BLaER1 treated with 17β-estradiol and CSF1 and Interleukin-3, amounts not matched to agents 10 nM and 100 nM (cell line): Measurements from ENCODE around the gene FTO.

ENCODE experiments used
- H3K27ac ChIP-seq, 11 experiments: shearing (Covaris generic); formaldehyde crosslinking; 2 replicates each; pipeline ENCODE4 v1.8.1; 2022
- H3K27me3 ChIP-seq, 11 experiments: shearing (Covaris generic); formaldehyde crosslinking; 2 replicates each; pipeline ENCODE4 v1.8.1; 2022
- H3K36me3 ChIP-seq, 11 experiments: shearing (Covaris generic); formaldehyde crosslinking; 2 replicates each; pipeline ENCODE4 v1.8.1; 2022
- H3K4me1 ChIP-seq, 10 experiments: shearing (Covaris generic); formaldehyde crosslinking; 2 replicates each; pipeline ENCODE4 v1.8.1; 2022
- H3K4me2 ChIP-seq, 11 experiments: shearing (Covaris generic); formaldehyde crosslinking; 2 replicates each; pipeline ENCODE4 v1.8.1; 2022
- H3K4me3 ChIP-seq, 10 experiments: shearing (Covaris generic); formaldehyde crosslinking; 2 replicates each; pipeline ENCODE4 v1.8.1; 2022
- H3K9ac ChIP-seq, 11 experiments: shearing (Covaris generic); formaldehyde crosslinking; 2 replicates each; pipeline ENCODE4 v1.8.1; 2022
- H3K9me3 ChIP-seq, 11 experiments: shearing (Covaris generic); formaldehyde crosslinking; replicated peaks in 1 of 11; 2 replicates each; pipeline ENCODE4 v1.8.1; 2022
- H4K20me1 ChIP-seq, 11 experiments: shearing (Covaris generic); formaldehyde crosslinking; 2 replicates each; pipeline ENCODE4 v1.8.1; 2022
- Cebpa-rat ChIP-seq, 11 experiments: shearing (Covaris generic); IDR thresholded peaks; 2 replicates each; pipeline ENCODE4 v1.8.1; 2022

FTO gene

DNA sequence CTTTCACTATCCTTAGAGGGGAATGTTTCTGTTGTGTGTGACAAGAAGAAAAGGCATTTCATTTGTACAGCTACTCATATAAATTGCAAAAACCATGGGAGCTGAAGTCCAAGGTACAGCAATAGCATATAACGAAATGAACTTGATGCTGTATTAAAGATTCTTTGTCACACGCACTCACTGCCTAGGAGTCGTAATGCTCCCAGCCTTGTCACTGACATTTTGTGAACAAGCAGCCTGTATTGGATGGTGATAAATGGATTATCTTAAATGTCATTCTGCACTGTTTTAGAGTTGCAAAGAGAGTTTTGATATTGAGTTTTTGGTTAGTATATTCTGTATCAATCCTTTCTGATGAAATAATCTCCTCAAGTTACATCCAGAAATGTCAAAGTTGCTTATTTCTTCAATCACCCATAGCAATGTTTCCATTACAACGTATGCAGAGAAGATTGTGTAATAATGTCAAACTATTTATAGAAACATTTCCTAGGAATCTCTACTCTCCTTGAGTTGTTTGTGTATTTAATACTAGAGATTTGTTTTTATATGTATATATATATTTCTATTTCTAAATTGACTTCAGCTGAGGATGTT lies 270.6 kb downstream of the FTO start:
- Histone ChIP-seq H3K27ac (no peak overlapping the region), H3K36me3 (no peaks in the 10 kb centered on the region), H3K4me3 (no peak overlapping the region), H3K9me3 (no peaks in the 10 kb centered on the region), H4K20me1 (no peaks in the 10 kb centered on the region), H3K27me3 (no peaks in the 10 kb centered on the region), H3K4me2 (no peak overlapping the region), H3K4me1 (no peaks in the 10 kb centered on the region), H3K9ac (no peak overlapping the region)
- no peak for TF ChIP-seq Cebpa-rat (IDR thresholded peaks at IDR 0.05)

DNA sequence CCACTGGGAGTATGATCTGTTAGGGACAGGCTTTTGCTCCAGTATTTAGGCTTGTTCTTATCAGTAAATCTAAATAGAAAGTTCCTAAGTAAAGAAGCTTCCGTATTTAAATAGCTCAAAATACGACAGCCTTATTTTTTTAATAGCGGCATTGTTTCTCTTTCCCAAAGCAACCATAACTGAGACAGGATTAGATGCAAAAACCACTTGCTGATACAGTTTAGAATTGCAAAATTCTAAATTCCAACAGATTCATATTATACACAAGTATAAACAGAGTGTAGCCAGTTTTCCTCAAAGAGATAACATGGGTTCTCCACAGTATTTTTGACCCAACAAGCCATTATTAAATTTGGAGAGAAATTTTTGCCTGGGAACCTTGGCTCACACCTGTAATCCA lies 276.7 kb downstream of the FTO start:
- Histone ChIP-seq H3K27me3 (no peaks in the 10 kb centered on the region), H4K20me1 (no peaks in the 10 kb centered on the region), H3K27ac (no peak overlapping the region), H3K4me3 (no peak overlapping the region), H3K36me3 (peaks cover 0 to 7% (median 0%) of the 10 kb centered on the region in 11 experiments; a peak in 2 of 22 replicates), H3K9me3 (no peaks in the 10 kb centered on the region), H3K4me2 (no peak overlapping the region), H3K4me1 (no peaks in the 10 kb centered on the region), H3K9ac (no peak overlapping the region)
- no peak for TF ChIP-seq Cebpa-rat (IDR thresholded peaks at IDR 0.05)

DNA sequence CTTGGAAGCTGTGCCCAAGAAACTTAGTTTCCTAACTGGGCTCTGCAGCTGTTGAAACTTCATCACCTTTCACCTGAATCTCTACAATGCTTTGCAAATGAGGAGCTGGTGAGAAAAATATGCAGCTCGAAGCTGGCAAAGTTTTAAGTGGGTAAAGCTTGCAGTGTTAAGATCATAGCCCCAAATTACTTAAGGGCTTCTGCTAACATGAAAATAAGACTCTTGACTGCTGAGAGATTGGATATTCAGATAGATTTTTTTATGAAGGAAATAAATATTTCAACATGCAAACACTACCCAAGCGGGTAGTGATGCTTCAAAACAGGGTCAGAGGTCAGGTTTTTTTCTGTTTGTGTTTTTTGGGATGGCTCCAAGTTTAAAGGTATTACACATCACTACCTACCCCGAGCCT lies 278.7 kb downstream of the FTO start:
- peaks cover 0 to 11% (median 0%) of the 10 kb centered on the region in 11 experiments; a peak in 2 of 22 replicates for H3K36me3 ChIP-seq
- no peak overlapping the region for H3K27ac ChIP-seq

DNA sequence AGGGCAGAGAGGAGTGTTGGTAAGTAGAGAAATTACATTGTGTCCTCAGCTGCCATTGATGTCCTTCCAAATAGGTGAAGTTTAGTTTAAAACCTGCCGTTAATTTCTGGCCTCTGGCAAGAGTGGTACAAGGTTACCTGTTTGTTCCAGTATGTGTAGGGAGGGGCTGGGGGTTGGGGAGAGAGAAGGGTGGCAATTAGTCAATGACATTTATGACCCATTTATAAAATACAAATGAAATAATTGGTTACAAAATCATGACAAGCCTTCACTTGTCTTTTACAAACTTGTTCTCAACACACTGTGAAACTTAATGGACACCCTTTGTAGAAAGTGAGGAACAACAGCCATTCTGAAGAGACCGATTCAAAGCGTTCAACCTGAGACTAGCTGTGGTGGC lies 281.0 kb downstream of the FTO start:
- Histone ChIP-seq H3K9ac (no peak overlapping the region), H3K27me3 (no peaks in the 10 kb centered on the region), H3K4me3 (no peak overlapping the region), H4K20me1 (no peaks in the 10 kb centered on the region), H3K36me3 (peaks cover 0 to 11% (median 0%) of the 10 kb centered on the region in 11 experiments; a peak in 2 of 22 replicates), H3K9me3 (no peaks in the 10 kb centered on the region), H3K27ac (no peak overlapping the region), H3K4me1 (no peaks in the 10 kb centered on the region), H3K4me2 (no peak overlapping the region)
- TF ChIP-seq Cebpa-rat (IDR thresholded peaks at IDR 0.05), result no peak

More for the DNA sequence above, 278.7 kb downstream of the FTO start:
- Histone ChIP-seq H3K4me1 (no peaks in the 10 kb centered on the region), H4K20me1 (no peaks in the 10 kb centered on the region), H3K9me3 (no peaks in the 10 kb centered on the region), H3K9ac (no peak overlapping the region), H3K4me3 (no peak overlapping the region), H3K27me3 (no peaks in the 10 kb centered on the region), H3K4me2 (no peak overlapping the region)
- TF ChIP-seq Cebpa-rat (IDR thresholded peaks at IDR 0.05), result no peak

DNA sequence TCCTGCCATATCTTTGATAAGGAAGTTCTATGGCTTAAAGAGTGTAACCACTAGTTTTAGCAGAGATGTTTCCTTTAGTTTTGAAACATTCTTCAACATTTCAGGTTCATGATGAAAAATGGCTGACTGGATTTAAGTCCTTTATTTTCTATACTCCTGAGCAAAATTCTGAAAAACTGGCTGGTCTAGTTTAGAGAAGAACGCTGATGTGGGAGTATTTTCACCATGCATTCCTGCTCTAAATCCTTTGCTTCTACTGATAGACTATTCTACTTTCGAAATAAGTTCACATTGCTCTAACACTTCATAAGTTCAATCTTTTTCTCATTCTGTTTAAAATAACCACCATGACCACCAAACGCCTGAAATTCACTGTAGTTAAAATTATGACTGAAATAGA lies 281.9 kb downstream of the FTO start:
- no peaks in the 10 kb centered on the region for H3K9me3 ChIP-seq
- no peak for TF ChIP-seq Cebpa-rat (IDR thresholded peaks at IDR 0.05)
- H3K36me3 ChIP-seq, result peaks cover 0 to 10% (median 0%) of the 10 kb centered on the region in 11 experiments; a peak in 2 of 22 replicates
- H4K20me1 ChIP-seq, result no peaks in the 10 kb centered on the region
- no peak overlapping the region for H3K4me3 ChIP-seq
- H3K4me2 ChIP-seq, result no peak overlapping the region
- H3K27me3 ChIP-seq, result no peaks in the 10 kb centered on the region
- H3K9ac ChIP-seq, result no peak overlapping the region
- H3K27ac ChIP-seq, result no peak overlapping the region
- no peaks in the 10 kb centered on the region for H3K4me1 ChIP-seq

DNA sequence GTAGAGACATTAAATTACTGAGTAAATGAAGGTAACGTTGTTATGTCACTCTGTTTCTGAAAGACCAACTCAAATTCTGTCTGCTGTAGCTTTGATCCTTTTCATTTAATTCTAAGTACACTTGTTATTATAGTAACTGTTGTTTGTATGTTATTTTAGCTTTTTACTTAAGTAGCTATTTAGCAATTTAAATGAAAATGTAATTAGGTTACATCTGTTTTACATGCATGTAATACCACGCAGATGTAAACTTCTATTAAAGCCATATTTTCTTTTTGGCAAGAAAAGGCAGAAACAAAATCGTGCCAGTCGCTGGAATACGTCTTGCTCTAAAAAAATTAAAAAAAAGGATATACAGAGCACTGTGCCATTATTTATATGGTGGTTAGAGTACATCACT lies 282.8 kb downstream of the FTO start:
- Histone ChIP-seq H3K27me3 (no peaks in the 10 kb centered on the region), H3K4me3 (no peak overlapping the region), H3K9me3 (no peaks in the 10 kb centered on the region), H3K36me3 (peaks cover 0 to 4% (median 0%) of the 10 kb centered on the region in 11 experiments; a peak in 1 of 22 replicates), H3K4me1 (peaks cover 1 to 9% (median 5%) of the 10 kb centered on the region in 10 experiments; a peak in 14 of 20 replicates), H3K9ac (no peak overlapping the region), H3K27ac (no peak overlapping the region), H3K4me2 (no peak overlapping the region), H4K20me1 (no peaks in the 10 kb centered on the region)
- no peak for TF ChIP-seq Cebpa-rat (IDR thresholded peaks at IDR 0.05)

DNA sequence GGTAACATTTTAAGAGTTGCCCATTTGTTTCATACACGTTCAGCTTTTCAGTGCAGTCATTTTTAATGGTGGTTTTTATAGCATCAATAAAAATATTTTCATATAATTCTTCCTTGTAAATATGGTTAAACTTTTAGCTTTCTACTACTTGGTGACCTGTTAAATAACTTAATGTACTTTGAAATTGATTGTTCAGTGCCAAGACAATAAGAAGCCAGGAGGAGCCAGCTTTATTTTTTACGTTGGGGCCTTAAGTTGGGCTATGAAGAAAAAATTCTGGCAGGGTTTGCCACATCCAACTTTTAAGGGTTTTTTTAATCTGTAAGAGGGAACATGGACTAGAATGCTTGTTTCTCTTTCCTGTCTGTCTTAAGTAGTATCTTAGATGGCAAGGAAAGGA lies 284.2 kb downstream of the FTO start:
- TF ChIP-seq Cebpa-rat (IDR thresholded peaks at IDR 0.05), result no peak
- H3K9ac ChIP-seq, result no peak overlapping the region
- H3K9me3 ChIP-seq, result no peaks in the 10 kb centered on the region
- no peaks in the 10 kb centered on the region for H4K20me1 ChIP-seq
- peaks cover 5 to 13% (median 10%) of the 10 kb centered on the region in 10 experiments; a peak in 14 of 20 replicates for H3K4me1 ChIP-seq
- peaks cover 0 to 4% (median 0%) of the 10 kb centered on the region in 11 experiments; a peak in 1 of 22 replicates for H3K36me3 ChIP-seq
- H3K27me3 ChIP-seq, result no peaks in the 10 kb centered on the region
- no peak overlapping the region for H3K27ac ChIP-seq
- H3K4me2 ChIP-seq, result no peak overlapping the region
- no peak overlapping the region for H3K4me3 ChIP-seq

DNA sequence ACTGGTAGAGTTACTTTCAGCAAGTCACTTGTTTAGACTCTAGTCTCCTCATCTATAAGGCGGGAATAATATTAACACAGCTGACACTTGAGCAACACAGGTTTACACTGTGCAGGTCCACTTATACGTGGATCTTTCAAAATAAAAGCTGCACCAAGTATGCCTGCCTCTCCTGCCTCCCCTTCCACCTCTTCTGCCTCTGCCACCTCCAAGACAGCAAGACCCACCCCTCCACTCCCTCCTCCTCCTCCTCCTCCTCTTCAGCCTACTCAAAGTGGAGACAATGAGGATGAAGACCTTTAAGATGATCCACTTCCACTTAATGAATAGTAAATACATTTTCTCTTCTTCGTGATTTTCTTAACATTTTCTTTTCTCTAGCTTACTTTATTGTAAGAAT lies 285.6 kb downstream of the FTO start:
- no peak for TF ChIP-seq Cebpa-rat (IDR thresholded peaks at IDR 0.05)
- Histone ChIP-seq H3K27ac (no peak overlapping the region), H3K27me3 (no peaks in the 10 kb centered on the region), H3K9ac (no peak overlapping the region), H3K4me2 (no peak overlapping the region), H3K4me3 (no peak overlapping the region), H4K20me1 (no peaks in the 10 kb centered on the region), H3K4me1 (peaks cover 5 to 13% (median 10%) of the 10 kb centered on the region in 10 experiments; a peak in 14 of 20 replicates), H3K9me3 (no peaks in the 10 kb centered on the region), H3K36me3 (peaks cover 0 to 5% (median 0%) of the 10 kb centered on the region in 11 experiments; a peak in 1 of 22 replicates)

DNA sequence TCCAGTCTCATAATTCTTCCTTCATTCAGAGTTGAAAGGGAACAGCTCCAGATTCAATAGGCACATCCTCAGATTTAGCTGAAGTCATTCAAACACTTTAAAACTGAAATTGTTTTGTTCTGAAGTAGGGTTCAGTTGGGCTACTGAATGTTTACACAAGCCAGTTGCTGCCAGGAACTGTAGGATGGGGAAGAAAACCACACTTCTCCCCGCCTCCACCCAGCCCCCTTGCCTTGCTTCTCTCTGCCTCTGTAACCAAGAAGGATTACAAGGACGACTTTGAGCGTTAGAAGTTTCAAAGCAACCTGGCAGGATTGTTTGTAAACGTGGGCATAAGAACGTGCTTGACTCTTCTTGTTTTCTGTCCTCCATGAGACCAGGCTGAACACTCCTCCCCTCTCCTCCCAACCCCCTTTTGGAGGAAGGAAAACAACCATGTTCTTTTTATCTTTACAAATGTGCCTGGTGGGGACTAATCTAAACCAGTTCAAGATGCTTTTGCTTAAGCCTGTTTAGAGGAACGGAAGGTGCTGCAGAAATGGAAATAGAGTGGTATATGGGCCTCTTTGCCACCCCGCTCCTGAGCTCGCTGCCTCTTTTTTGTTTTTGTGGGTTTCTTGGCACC lies 287.9 kb downstream of the FTO start:
- TF ChIP-seq Cebpa-rat (IDR thresholded peaks at IDR 0.05), result no peak
- no peaks in the 10 kb centered on the region for H3K27me3 ChIP-seq
- peaks cover 0 to 8% (median 0%) of the 10 kb centered on the region in 11 experiments; a peak in 1 of 22 replicates for H3K36me3 ChIP-seq
- H3K9ac ChIP-seq, result no peak overlapping the region
- no peak overlapping the region for H3K27ac ChIP-seq
- peaks cover 5 to 13% (median 10%) of the 10 kb centered on the region in 10 experiments; a peak in 14 of 20 replicates for H3K4me1 ChIP-seq
- H3K4me3 ChIP-seq, result no peak overlapping the region
- no peaks in the 10 kb centered on the region for H4K20me1 ChIP-seq
- H3K9me3 ChIP-seq, result no peaks in the 10 kb centered on the region
- peak overlapping the region in 8 of 11 experiments; percentile 1 to 43 (median 12); a peak in 6 of 22 replicates for H3K4me2 ChIP-seq
